AG10803 (cell line): ENCODE results near the gene LINGO1.

Source experiments
- DNase-seq: peaks from one replicate; pipeline ENCODE4 v3.0.0; 2010; ENCODE audit warnings: low read depth
- H3K4me3 ChIP-seq: 2 replicates; pipeline ENCODE4 v1.5.1; 2011; ENCODE audit warnings: mild to moderate bottlenecking, low read length, control low read depth
- CTCF ChIP-seq: conservative IDR thresholded peaks from 2 replicates; pipeline ENCODE4 v1.5.1; 2011; ENCODE audit warnings: mild to moderate bottlenecking, low read length, control low read depth, inconsistent platforms

The LINGO1 gene

GRCh38 chr15:77567202-77567601 is 65.5 kb downstream of the LINGO1 start:
- no peak overlapping the region for H3K4me3 ChIP-seq
- DNase-seq, result no peak

GRCh38 chr15:77566092-77566491 is 66.6 kb downstream of the LINGO1 start:
- no peak for DNase-seq
- no peak overlapping the region for H3K4me3 ChIP-seq
- no peak for TF ChIP-seq CTCF

More at GRCh38 chr15:77567202-77567601, 65.5 kb downstream of the LINGO1 start:
- TF ChIP-seq CTCF, result no peak

- no peak overlapping the region for H3K4me3 ChIP-seq
- no peak for TF ChIP-seq CTCF
- DNase-seq, result no peak
Observed at GRCh38 chr15:77565378-77565915, 67.3 kb downstream of the LINGO1 start.

GRCh38 chr15:77564938-77565337 is 67.8 kb downstream of the LINGO1 start:
- H3K4me3 ChIP-seq, result no peak overlapping the region
- TF ChIP-seq CTCF, result no peak
- no peak for DNase-seq

- H3K4me3 ChIP-seq, result no peak overlapping the region
- no peak for TF ChIP-seq CTCF
- no peak for DNase-seq
Observed at GRCh38 chr15:77564341-77564740, 68.4 kb downstream of the LINGO1 start.

GRCh38 chr15:77563623-77564156 is 69.0 kb downstream of the LINGO1 start:
- no peak for DNase-seq
- no peak for TF ChIP-seq CTCF
- no peak overlapping the region for H3K4me3 ChIP-seq
